ENCODE results near the gene VIP. TPM values are rescaled to one million over a fixed set of nuclear protein-coding genes. Genes with fewer than 3 reads are reported as not detected.
A peak's percentile ranks its signal among the peaks of the same experiment; 100 is the strongest.

The VIP gene
- total and polyA plus RNA-seq, 2 of the 4 experiments (the other 2 are of a cell fraction), result not detected

- dilution Hi-C loops (cut with HindIII; ENCODE audit: low sequenced_read_pairs, unreplicated experiment), result no loop called here
- CTCF ChIA-PET, result interaction anchor here (1.1 to 1.2 kb wide), 2 partner anchors 11 to 12 kb away, joined by 3 read pairs; no protein-coding TSS in a partner anchor
- H3K36me3 ChIP-seq (ENCODE audit: control insufficient read depth, insufficient read depth, low read length), result no peaks in the 10 kb centered on the region
- no peak overlapping the region for H2AK5ac ChIP-seq (ENCODE audit: low read depth, low read length)
- intact Hi-C loops (cut with micrococcal nuclease), result loop anchor here (5.0 kb wide), 1 partner anchor 181 kb away; no protein-coding TSS in a partner anchor
- H2AK9ac ChIP-seq (replicated peaks; ENCODE audit: low read depth, low read length, poor library complexity), result no peak overlapping the region
- H3K14ac ChIP-seq (replicated peaks; ENCODE audit: low read depth, low read length), result no peak overlapping the region
- H3K4ac ChIP-seq (ENCODE audit: low read depth, low read length), result no peak overlapping the region
- no peak overlapping the region for H4K91ac ChIP-seq (ENCODE audit: insufficient read depth, low read depth, low read length)
- ATAC-seq (ENCODE audit: low read depth) (no peak; the same call in 1 of the 2 replicates), DNase-seq (no peak)
- H2BK15ac ChIP-seq (ENCODE audit: low read depth, low read length), result no peak overlapping the region
- H3K18ac ChIP-seq (ENCODE audit: low read depth, low read length), result no peak overlapping the region
- no peak overlapping the region for H3K9ac ChIP-seq (ENCODE audit: low read depth, low read length)
- TF ChIP-seq CHD1 (IDR thresholded peaks at IDR 0.05; ENCODE audit: low read depth, low read length) (no peak), POLR2A (IDR thresholded peaks at IDR 0.05; ENCODE audit: low read depth, low read length) (no peak), RAD21 (IDR thresholded peaks at IDR 0.05; ENCODE audit: low read length) (peak; percentile 31; the same call in 1 of the 2 replicates), MXI1 (IDR thresholded peaks at IDR 0.05; ENCODE audit: borderline replicate concordance, low read depth, low read length) (no peak)
- TF ChIP-seq, protein P1, sequence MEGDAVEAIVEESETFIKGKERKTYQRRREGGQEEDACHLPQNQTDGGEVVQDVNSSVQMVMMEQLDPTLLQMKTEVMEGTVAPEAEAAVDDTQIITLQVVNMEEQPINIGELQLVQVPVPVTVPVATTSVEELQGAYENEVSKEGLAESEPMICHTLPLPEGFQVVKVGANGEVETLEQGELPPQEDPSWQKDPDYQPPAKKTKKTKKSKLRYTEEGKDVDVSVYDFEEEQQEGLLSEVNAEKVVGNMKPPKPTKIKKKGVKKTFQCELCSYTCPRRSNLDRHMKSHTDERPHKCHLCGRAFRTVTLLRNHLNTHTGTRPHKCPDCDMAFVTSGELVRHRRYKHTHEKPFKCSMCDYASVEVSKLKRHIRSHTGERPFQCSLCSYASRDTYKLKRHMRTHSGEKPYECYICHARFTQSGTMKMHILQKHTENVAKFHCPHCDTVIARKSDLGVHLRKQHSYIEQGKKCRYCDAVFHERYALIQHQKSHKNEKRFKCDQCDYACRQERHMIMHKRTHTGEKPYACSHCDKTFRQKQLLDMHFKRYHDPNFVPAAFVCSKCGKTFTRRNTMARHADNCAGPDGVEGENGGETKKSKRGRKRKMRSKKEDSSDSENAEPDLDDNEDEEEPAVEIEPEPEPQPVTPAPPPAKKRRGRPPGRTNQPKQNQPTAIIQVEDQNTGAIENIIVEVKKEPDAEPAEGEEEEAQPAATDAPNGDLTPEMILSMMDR (conservative IDR thresholded peaks at IDR 0.05; ENCODE audit: low read depth, low read length), result 0 out of 2 replicates have a peak, but pooled peaks have one; percentile 29
- no peaks in the 10 kb centered on the region for H3K27me3 ChIP-seq (ENCODE audit: control insufficient read depth, insufficient read depth, low read length)
- no peak overlapping the region for H4K8ac ChIP-seq (ENCODE audit: low read depth in 2 of 2, low read length in 2 of 2)
- no peaks in the 10 kb centered on the region for H3K9me3 ChIP-seq (ENCODE audit: control insufficient read depth, insufficient read depth, low read length)
- no peak overlapping the region for H4K5ac ChIP-seq (ENCODE audit: low read depth, low read length)
- H3K9me1 ChIP-seq (ENCODE audit: insufficient read depth, low read length), result no peaks in the 10 kb centered on the region
- no peak overlapping the region for H3K56ac ChIP-seq (ENCODE audit: extremely low read depth, insufficient read depth, low read length)
- POLR2A ChIA-PET (ENCODE audit: unreplicated experiment), result interaction anchor here (0.6 kb wide), 1 partner anchor 30 kb away, joined by 4 read pairs; no protein-coding TSS in a partner anchor
- no peak overlapping the region for H3K4me3 ChIP-seq (ENCODE audit: insufficient read depth, low read depth, low read length)
- H2BK20ac ChIP-seq (ENCODE audit: low read depth, low read length), result no peak overlapping the region
- in situ Hi-C loops (cut with MboI; ENCODE audit: low sequenced_read_pairs), result no loop called here
- no peak overlapping the region for H2AFZ ChIP-seq (replicated peaks; ENCODE audit: low read length, poor library complexity)
- no peak overlapping the region for H3K4me2 ChIP-seq (ENCODE audit: low read depth, low read length)
- no peaks in the 10 kb centered on the region for H4K20me1 ChIP-seq (ENCODE audit: insufficient read depth, low read length)
- H3K4me1 ChIP-seq (ENCODE audit: control insufficient read depth, insufficient read depth, low read length), result no peaks in the 10 kb centered on the region
- no peak overlapping the region for H3K27ac ChIP-seq (ENCODE audit: insufficient read depth, low read length)
- H3K23ac ChIP-seq (ENCODE audit: low read depth, low read length), result no peak overlapping the region
- no peak overlapping the region for H2BK120ac ChIP-seq (ENCODE audit: low read depth, low read length)
- no TSS peak for BruUV-seq (replicated peaks)
- no peaks in the 10 kb centered on the region for H3K79me1 ChIP-seq (ENCODE audit: low read depth in 1 of 2, low read length in 2 of 2)
- no peak overlapping the region for H2BK5ac ChIP-seq (ENCODE audit: low read depth, low read length, poor library complexity, severe bottlenecking)
- WGBS, 2 experiments (ENCODE audit: extremely low coverage in 2 of 2, insufficient read length in 1 of 2), result no CpG with 5 or more reads among the region's 3 CpGs
These were observed 34.3 kb upstream of the VIP start for GRCh38 chr6:152716322-152716721.
